ENCODE results near the gene CHRD.
"Not testable (repeated sequence)": the region's sequence is repeated elsewhere in the genome, so short reads cannot be mapped to it uniquely, and the experiment has no call there.

CHRD gene

GRCh38 chr3:184417619-184418327 lies 37.9 kb downstream of the CHRD start:
- peak; percentile 68 to 82 for DNase-seq (ENCODE audit: low spot score in 2 of 2)
- Histone ChIP-seq H3K9me3 (peaks cover 3% of the 10 kb centered on the region; the same call in 1 of the 2 replicates), H3K27me3 (ENCODE audit: low read depth) (no peaks in the 10 kb centered on the region), H3K4me3 (no peak overlapping the region), H3K4me1 (no peaks in the 10 kb centered on the region), H3K36me3 (replicated peaks) (no peaks in the 10 kb centered on the region)
- in situ Hi-C loops (cut with MboI; ENCODE audit: low sequenced_read_pairs) = loop anchor here (25.0 kb wide), 1 partner anchor 370 kb away; no protein-coding TSS in a partner anchor

GRCh38 chr3:184419171-184419570 lies 39.3 kb downstream of the CHRD start:
- H3K4me3 ChIP-seq = no peak overlapping the region
- no peaks in the 10 kb centered on the region for H3K4me1 ChIP-seq
- in situ Hi-C loops (cut with MboI; ENCODE audit: low sequenced_read_pairs) = loop anchor here (25.0 kb wide), 1 partner anchor 368 kb away; no protein-coding TSS in a partner anchor
- no peaks in the 10 kb centered on the region for H3K27me3 ChIP-seq (ENCODE audit: low read depth)
- no peak for DNase-seq (ENCODE audit: low spot score in 2 of 2)
- H3K36me3 ChIP-seq (replicated peaks) = no peaks in the 10 kb centered on the region
- peaks cover 5% of the 10 kb centered on the region; the same call in 1 of the 2 replicates for H3K9me3 ChIP-seq

- Histone ChIP-seq H3K9me3 (peaks cover 5% of the 10 kb centered on the region; the same call in 1 of the 2 replicates), H3K27me3 (ENCODE audit: low read depth) (no peaks in the 10 kb centered on the region), H3K4me1 (no peaks in the 10 kb centered on the region), H3K4me3 (no peak overlapping the region), H3K36me3 (replicated peaks) (no peaks in the 10 kb centered on the region)
- no peak for DNase-seq (ENCODE audit: low spot score in 2 of 2)
- in situ Hi-C loops (cut with MboI; ENCODE audit: low sequenced_read_pairs) = loop anchor here (25.0 kb wide), 1 partner anchor 364 kb away; no protein-coding TSS in a partner anchor
These were observed 43.7 kb downstream of the CHRD start for GRCh38 chr3:184423561-184423960.

GRCh38 chr3:184426691-184427141 lies 46.9 kb downstream of the CHRD start:
- in situ Hi-C loops (cut with MboI; ENCODE audit: low sequenced_read_pairs) = no loop called here
- H3K36me3 ChIP-seq (replicated peaks) = no peaks in the 10 kb centered on the region
- DNase-seq (ENCODE audit: low spot score in 2 of 2) = no peak
- no peaks in the 10 kb centered on the region for H3K27me3 ChIP-seq (ENCODE audit: low read depth)
- no peaks in the 10 kb centered on the region for H3K4me1 ChIP-seq
- no peak overlapping the region for H3K4me3 ChIP-seq
- peaks cover 5% of the 10 kb centered on the region; the same call in 1 of the 2 replicates for H3K9me3 ChIP-seq

- in situ Hi-C loops (cut with MboI; ENCODE audit: low sequenced_read_pairs) = no loop called here
- Histone ChIP-seq H3K4me1 (no peaks in the 10 kb centered on the region), H3K27me3 (ENCODE audit: low read depth) (no peaks in the 10 kb centered on the region), H3K9me3 (no peaks in the 10 kb centered on the region), H3K4me3 (no peak overlapping the region), H3K36me3 (replicated peaks) (no peaks in the 10 kb centered on the region)
- no peak for DNase-seq (ENCODE audit: low spot score in 2 of 2)
These were observed 48.8 kb downstream of the CHRD start for GRCh38 chr3:184428561-184429175.

- in situ Hi-C loops (cut with MboI; ENCODE audit: low sequenced_read_pairs) = no loop called here
- no peak for DNase-seq (ENCODE audit: low spot score in 2 of 2)
- Histone ChIP-seq H3K4me3 (no peak overlapping the region), H3K27me3 (ENCODE audit: low read depth) (no peaks in the 10 kb centered on the region), H3K4me1 (no peaks in the 10 kb centered on the region), H3K9me3 (no peaks in the 10 kb centered on the region), H3K36me3 (replicated peaks) (no peaks in the 10 kb centered on the region)
These were observed 49.9 kb downstream of the CHRD start for GRCh38 chr3:184429786-184430185.

GRCh38 chr3:184430940-184431339 lies 51.1 kb downstream of the CHRD start:
- Histone ChIP-seq H3K4me3 (no peak overlapping the region), H3K4me1 (no peaks in the 10 kb centered on the region), H3K36me3 (replicated peaks) (no peaks in the 10 kb centered on the region), H3K27me3 (ENCODE audit: low read depth) (no peaks in the 10 kb centered on the region), H3K9me3 (no peaks in the 10 kb centered on the region)
- in situ Hi-C loops (cut with MboI; ENCODE audit: low sequenced_read_pairs) = no loop called here
- no peak for DNase-seq (ENCODE audit: low spot score in 2 of 2)

- H3K4me3 ChIP-seq; in situ Hi-C loops (cut with MboI; ENCODE audit: low sequenced_read_pairs); H3K36me3 ChIP-seq (replicated peaks); DNase-seq (ENCODE audit: low spot score in 2 of 2); H3K9me3 ChIP-seq; H3K4me1 ChIP-seq; H3K27me3 ChIP-seq (ENCODE audit: low read depth): not testable (repeated sequence)
These were observed 53.3 kb downstream of the CHRD start for GRCh38 chr3:184433178-184433577.

GRCh38 chr3:184439096-184439495 lies 59.2 kb downstream of the CHRD start:
- H3K36me3 ChIP-seq (replicated peaks) = no peaks in the 10 kb centered on the region
- DNase-seq (ENCODE audit: low spot score in 2 of 2) = no peak
- no peaks in the 10 kb centered on the region for H3K4me1 ChIP-seq
- H3K4me3 ChIP-seq = no peak overlapping the region
- no peaks in the 10 kb centered on the region for H3K9me3 ChIP-seq
- H3K27me3 ChIP-seq (ENCODE audit: low read depth) = no peaks in the 10 kb centered on the region
- in situ Hi-C loops (cut with MboI; ENCODE audit: low sequenced_read_pairs) = no loop called here

All from HAP-1 (cell line).